Adipocyte (in vitro differentiated cells): ENCODE measurements around the gene KIAA1755.
"Not testable (repeated sequence)": the region's sequence is repeated elsewhere in the genome, so short reads cannot be mapped to it uniquely, and the experiment has no call there.

ENCODE experiments used
- DNase-seq: peaks from one replicate; pipeline ENCODE4 v3.0.0-alpha.2; 2015; ENCODE audit warnings: low read depth
- H3K27me3 ChIP-seq: replicated peaks from 2 replicates; pipeline ENCODE4 v1.7.0; 2013; ENCODE audit warnings: mild to moderate bottlenecking, low read length, moderate library complexity; ENCODE audit not compliant: control insufficient read depth, insufficient read depth
- H3K36me3 ChIP-seq: 2 replicates; pipeline ENCODE4 v1.7.0; 2013; ENCODE audit warnings: low read length, mild to moderate bottlenecking, moderate library complexity; ENCODE audit not compliant: control insufficient read depth, insufficient read depth, severe bottlenecking
- H3K4me1 ChIP-seq: 2 replicates; pipeline ENCODE4 v1.7.0; 2013; ENCODE audit warnings: mild to moderate bottlenecking, low read length, moderate library complexity; ENCODE audit not compliant: control insufficient read depth, insufficient read depth
- H3K4me3 ChIP-seq: 2 replicates; pipeline ENCODE4 v1.7.0; 2013; ENCODE audit warnings: mild to moderate bottlenecking, low read length, moderate library complexity
- H3K9ac ChIP-seq: 2 replicates; pipeline ENCODE4 v1.7.0; 2013; ENCODE audit warnings: mild to moderate bottlenecking, low read length, moderate library complexity
- H3K9me3 ChIP-seq: 2 replicates; pipeline ENCODE4 v1.7.0; 2013; ENCODE audit warnings: mild to moderate bottlenecking, low read length, moderate library complexity; ENCODE audit not compliant: control insufficient read depth

KIAA1755 gene

DNA sequence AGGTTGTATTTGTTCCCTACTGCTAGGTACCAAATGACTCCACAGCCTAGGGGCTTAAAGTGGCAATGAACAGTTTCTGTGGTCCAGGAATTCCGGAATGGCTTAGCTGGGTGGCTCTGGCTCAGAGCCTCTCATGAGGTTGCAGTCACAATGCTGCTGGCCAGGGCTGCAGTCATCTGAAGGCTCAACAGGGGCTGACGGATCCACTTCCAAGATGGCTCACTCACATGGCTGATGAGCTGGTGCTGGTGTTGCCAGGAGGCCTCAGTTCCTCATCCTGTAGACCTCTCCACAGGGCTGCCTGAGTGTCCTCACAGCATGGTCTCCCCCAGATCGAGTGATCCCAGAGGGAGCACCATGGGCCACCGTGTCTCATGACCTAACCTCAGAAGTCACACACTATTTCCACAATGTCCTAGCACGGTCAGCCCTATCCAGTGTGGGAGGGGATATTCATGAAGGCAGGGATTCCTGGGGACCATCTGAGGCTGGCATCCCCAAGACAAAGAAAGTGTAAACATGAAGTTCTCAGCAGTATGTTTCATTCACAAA lies 24.4 kb upstream of the KIAA1755 start:
- no peak overlapping the region for H3K9ac ChIP-seq
- DNase-seq: no peak
- no peaks in the 10 kb centered on the region for H3K36me3 ChIP-seq
- no peaks in the 10 kb centered on the region for H3K27me3 ChIP-seq
- peaks cover 4% of the 10 kb centered on the region for H3K9me3 ChIP-seq
- no peak overlapping the region for H3K4me3 ChIP-seq
- H3K4me1 ChIP-seq: peaks cover 7% of the 10 kb centered on the region

DNA sequence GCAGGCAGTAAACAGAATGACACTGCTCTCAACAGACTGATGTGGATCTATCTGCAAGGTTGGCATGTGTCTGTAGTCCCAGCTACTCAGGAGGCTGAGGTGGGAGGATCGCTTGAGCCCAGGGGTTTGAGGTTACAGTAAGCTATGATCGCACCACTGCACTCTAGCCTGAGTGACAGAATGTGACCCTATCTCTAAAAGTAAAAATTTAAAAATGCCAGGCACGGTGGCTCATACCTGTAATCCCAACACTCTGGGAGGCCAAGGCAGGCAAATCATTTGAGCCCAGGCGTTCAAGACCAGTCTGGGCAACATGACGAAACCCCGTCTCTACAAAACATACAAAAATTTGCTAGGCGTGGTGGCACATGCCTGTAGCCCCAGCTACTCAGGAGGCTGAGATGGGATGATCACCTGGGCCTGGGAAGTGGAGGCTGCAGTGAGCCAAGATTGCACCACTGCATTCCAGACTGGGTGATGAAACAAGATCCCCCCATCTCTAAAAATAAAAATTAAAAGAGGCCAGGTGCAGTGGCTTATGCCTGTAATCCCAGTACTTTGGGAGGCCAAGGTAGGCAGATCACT lies 23.6 kb upstream of the KIAA1755 start:
- H3K4me3 ChIP-seq, DNase-seq, H3K36me3 ChIP-seq: not testable (repeated sequence)

DNA sequence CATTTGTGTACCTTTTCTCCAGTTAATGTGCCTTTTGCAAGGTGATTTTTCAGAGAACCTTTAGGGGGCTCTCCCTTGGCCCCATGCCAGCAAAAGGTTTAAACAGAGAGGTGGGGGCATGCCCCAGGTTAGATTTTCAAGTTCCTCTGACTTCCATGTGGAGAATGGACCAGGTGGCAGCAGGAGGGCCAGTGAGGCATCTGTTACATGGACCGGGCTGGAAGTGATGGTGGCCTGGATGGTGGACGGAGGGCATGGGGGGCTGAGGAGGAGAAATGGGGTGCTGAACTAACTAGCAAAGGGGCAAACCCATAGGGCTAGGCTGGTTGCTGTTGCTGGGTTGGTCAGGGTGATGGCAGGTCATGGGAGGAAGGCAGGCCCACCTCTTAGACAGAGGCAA lies 22.7 kb upstream of the KIAA1755 start:
- Histone ChIP-seq H3K9me3 (peaks cover 4% of the 10 kb centered on the region), H3K36me3 (no peaks in the 10 kb centered on the region), H3K4me1 (peaks cover 13% of the 10 kb centered on the region), H3K27me3 (no peaks in the 10 kb centered on the region), H3K9ac (no peak overlapping the region), H3K4me3 (no peak overlapping the region)
- no peak for DNase-seq

More for the DNA sequence above, 23.6 kb upstream of the KIAA1755 start:
- H3K9ac ChIP-seq, H3K9me3 ChIP-seq, H3K27me3 ChIP-seq: not testable (repeated sequence)
- peaks cover 13% of the 10 kb centered on the region for H3K4me1 ChIP-seq

DNA sequence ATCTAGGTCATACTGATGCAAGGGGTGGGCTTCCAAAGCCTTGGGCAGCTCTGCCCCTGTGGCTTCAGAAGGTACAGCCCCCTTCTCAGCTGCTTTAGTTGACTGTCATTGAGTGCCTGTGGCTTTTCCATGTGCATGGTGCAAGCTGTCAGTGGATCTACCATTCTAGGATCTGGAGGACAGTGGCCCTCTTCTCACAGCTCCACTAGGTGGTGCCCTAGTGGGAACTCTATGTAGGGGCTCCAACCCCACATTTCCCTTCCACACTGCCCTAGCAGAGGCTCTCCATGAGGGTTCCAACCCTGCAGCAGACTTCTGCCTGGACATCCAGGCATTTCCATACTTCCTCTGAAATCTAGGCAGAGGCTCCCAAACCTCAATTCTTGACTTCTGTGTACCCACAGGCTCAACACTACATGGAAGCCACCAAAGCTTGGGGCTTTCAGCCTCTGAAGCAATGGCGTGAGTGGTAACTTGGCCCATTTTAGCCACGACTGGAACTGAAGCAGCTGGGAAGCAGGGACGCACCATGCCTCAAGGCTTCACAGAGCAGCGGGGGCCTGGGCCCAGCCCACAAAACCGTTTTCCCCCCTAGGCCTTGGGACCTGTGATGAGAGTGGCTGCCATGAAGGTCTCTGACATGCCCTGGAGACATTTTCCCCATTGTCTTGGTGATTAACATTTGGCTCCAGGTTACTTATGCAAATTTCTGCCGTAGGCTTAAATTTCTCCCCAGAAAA lies 20.8 kb upstream of the KIAA1755 start:
- not testable (repeated sequence) for H3K9ac ChIP-seq, H3K4me3 ChIP-seq, H3K4me1 ChIP-seq, H3K27me3 ChIP-seq, H3K36me3 ChIP-seq, H3K9me3 ChIP-seq, DNase-seq

DNA sequence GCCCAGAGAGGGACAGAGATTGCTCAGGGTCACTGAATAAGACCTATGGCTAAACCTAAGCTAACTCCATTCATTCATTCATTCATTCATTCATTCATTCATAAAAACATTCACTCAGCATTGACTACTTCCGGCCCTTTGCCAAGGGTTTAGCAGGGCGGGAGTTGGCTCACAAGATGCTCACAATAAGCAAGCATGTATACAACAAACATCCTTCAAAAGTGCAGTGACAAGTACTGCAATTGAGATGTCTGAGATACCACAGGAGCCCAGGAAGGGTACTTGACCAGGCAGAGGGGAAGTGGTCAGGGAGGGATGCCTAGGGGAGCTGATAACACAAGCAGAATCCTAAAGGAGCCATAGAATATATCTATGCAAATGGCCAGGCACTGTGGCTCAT lies 18.2 kb upstream of the KIAA1755 start:
- H3K27me3 ChIP-seq: no peaks in the 10 kb centered on the region
- DNase-seq: no peak

DNA sequence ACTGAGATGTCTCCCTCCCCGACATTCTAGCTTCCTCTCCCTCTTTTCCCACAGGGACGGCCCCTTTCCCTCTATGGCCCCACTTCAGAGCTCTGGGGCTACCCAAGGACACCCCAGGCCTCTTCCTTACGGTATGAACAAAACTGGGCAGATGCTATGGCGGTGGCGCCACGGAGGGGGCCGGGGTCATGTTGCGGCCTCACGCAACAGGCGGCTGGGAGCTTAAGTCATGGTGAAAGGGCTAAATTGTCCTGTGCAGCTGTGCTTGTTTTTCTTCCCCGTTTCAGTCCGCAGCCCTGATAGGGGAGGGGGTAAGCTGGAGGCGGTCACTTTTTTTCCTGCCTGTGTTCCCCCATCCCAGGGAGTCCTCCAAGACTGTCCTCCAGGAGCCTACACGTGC lies 17.6 kb upstream of the KIAA1755 start:
- no peaks in the 10 kb centered on the region for H3K36me3 ChIP-seq
- H3K4me3 ChIP-seq: no peak overlapping the region
- H3K9me3 ChIP-seq: peaks cover 6% of the 10 kb centered on the region
- no peaks in the 10 kb centered on the region for H3K27me3 ChIP-seq
- no peak overlapping the region for H3K9ac ChIP-seq
- H3K4me1 ChIP-seq: peaks cover 22% of the 10 kb centered on the region
- DNase-seq: no peak

More for the DNA sequence above, 18.2 kb upstream of the KIAA1755 start:
- H3K9me3 ChIP-seq: peaks cover 6% of the 10 kb centered on the region
- no peak overlapping the region for H3K9ac ChIP-seq
- H3K4me3 ChIP-seq: no peak overlapping the region
- peaks cover 19% of the 10 kb centered on the region for H3K4me1 ChIP-seq
- no peaks in the 10 kb centered on the region for H3K36me3 ChIP-seq

DNA sequence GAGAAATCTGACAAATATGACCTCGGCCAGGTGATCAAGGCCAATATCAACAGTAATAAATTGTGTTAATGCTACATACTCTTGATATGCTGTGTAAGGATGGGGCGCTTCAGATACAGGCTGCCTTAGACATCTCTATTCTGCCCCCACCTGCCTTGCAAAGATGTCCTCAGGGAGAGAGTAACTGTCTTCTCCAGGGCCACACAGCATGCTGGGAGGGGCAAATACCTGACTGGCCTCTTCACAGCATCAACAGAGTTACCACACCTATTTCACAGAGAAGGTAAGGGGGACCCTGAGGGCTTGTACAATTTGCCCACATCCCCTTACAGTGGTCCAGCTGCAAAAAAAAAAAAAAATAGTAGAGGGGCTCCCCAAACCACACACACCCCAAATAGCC lies 17.2 kb upstream of the KIAA1755 start:
- H3K36me3 ChIP-seq: no peaks in the 10 kb centered on the region
- H3K4me1 ChIP-seq: peaks cover 27% of the 10 kb centered on the region
- peaks cover 6% of the 10 kb centered on the region for H3K9me3 ChIP-seq
- no peak overlapping the region for H3K4me3 ChIP-seq
- no peak for DNase-seq
- no peaks in the 10 kb centered on the region for H3K27me3 ChIP-seq
- no peak overlapping the region for H3K9ac ChIP-seq

DNA sequence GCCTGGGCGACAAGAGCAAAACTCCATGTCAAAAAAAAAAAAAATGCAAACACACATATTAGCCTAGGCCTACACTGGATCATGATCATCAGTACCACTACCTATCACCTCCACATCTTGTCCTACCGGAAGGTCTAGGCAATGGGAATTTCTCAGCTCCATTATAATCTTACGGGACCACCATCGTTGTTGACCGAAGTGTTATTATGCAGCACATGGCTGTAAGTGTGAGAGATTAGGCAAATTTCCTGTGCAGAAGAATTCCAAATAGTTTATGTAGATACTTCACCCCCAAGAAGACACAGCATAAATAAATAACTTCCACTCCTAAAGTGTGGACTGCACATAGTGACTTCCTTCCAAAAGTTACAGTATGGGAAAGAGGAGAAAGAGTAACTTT lies 16.8 kb upstream of the KIAA1755 start:
- Histone ChIP-seq H3K9ac (no peak overlapping the region), H3K4me1 (peaks cover 31% of the 10 kb centered on the region), H3K9me3 (peaks cover 6% of the 10 kb centered on the region), H3K4me3 (no peak overlapping the region), H3K36me3 (no peaks in the 10 kb centered on the region), H3K27me3 (no peaks in the 10 kb centered on the region)
- no peak for DNase-seq

DNA sequence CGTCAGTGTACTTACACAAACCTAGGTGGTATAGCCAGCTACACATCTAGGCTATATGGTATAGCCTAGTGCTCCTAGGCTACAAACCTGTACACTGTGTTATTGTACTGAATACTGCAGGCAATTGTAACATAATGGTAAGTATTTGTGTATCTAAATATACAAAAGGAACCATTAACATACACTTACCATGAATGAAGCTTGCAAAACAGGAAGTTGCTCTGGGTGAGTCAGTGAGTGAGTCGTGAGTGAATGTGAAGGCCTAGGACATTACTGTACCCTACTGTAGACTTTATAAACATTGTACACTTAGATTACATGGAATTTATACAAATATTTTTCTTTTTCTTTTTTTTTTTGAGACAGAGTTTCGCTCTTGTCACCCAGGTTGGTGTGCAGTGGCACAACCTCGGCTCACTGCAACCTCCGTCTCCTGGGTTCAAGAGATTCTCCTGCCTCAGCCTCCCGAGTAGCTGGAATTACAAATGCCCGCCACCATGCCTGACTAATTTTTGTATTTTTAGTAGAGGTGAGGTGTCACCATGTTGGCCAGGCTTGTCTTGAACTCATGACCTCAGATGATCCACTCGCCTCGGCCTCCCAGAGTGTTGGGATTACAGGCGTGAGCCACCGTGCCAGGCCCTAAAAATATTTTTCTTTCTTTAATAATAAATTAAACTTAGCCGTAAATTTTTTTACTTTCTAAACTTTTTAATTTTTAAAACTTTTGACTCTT lies 15.4 kb upstream of the KIAA1755 start:
- Histone ChIP-seq H3K9me3 (peaks cover 6% of the 10 kb centered on the region), H3K4me3 (no peak overlapping the region), H3K27me3 (no peaks in the 10 kb centered on the region), H3K4me1 (peaks cover 44% of the 10 kb centered on the region), H3K9ac (peak overlapping the region; percentile 39), H3K36me3 (no peaks in the 10 kb centered on the region)
- DNase-seq: peak; percentile 74

DNA sequence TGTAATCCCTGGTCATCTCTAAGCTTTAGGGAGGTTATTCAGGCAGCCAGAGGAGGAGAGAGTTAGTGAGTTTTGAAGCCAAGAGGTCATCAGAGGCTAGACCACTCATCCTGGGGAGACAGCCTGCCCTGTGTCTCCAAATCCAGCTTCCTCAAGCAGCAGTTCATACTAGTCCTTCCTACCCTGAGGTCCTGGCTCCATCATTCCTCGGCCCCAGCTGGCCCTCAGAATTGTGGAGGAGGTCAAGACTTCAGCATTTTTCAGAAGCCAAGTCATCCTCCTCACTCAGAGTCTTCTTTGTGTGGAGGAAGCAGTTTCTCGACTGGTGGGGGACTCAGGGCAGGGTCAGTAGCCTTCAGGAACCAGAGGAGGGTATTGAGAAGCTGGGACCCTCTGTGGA lies 12.4 kb upstream of the KIAA1755 start:
- Histone ChIP-seq H3K27me3 (no peaks in the 10 kb centered on the region), H3K4me1 (peaks cover 39% of the 10 kb centered on the region), H3K4me3 (no peak overlapping the region), H3K9me3 (peaks cover 6% of the 10 kb centered on the region), H3K36me3 (no peaks in the 10 kb centered on the region), H3K9ac (no peak overlapping the region)
- DNase-seq: peak; percentile 57

DNA sequence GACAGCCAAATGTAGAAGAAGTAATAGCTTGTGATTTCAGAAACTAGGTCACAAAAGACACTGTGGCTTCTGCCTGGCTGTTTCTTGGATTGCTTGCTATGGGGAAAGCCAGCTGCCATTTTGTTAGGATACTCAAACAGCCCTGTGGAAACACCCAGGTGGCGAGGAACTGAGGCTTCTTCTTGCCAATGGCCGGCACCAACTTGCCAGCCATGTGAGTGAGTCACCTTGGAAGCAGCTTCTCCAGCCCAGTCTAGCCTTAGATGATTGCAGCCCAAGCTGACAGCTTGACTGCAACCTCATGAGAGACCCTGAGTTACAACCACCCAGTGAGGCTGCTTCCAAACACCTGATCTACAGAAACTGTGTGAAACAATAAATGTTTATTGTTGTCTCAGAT lies 11.9 kb upstream of the KIAA1755 start:
- peak; percentile 65 for DNase-seq

More for the DNA sequence above, 11.9 kb upstream of the KIAA1755 start:
- Histone ChIP-seq H3K36me3 (no peaks in the 10 kb centered on the region), H3K27me3 (no peaks in the 10 kb centered on the region), H3K9ac (no peak overlapping the region), H3K4me1 (peaks cover 42% of the 10 kb centered on the region), H3K9me3 (peaks cover 6% of the 10 kb centered on the region), H3K4me3 (no peak overlapping the region)
